M059J (cell line): ENCODE results near the gene PLEKHA6. TPM values are rescaled to one million over a fixed set of nuclear protein-coding genes. Genes with fewer than 3 reads are reported as not detected.

ENCODE experiments used
- DNase-seq: peaks from one replicate; pipeline ENCODE4 v3.0.0-alpha.2; 2012; ENCODE audit warnings: low read depth
- total RNA-seq: library from RNA; depleted of rRNA; stranded (reverse); fragments of >200 nt; shearing (Covaris generic); gene quantifications from 2 replicates; pipeline ENCODE4 v1.2.3, GENCODE V29; 2014; rRNA removed

Gene PLEKHA6
- 1.6 and 4.9 TPM in 2 replicates for total RNA-seq

- peak; percentile 79 for DNase-seq
Observed at GRCh38 chr1:204359474-204360255, at the start of gene PLEKHA6. PLEKHA6 (minus strand) TSS chr1:204359929; CDS start chr1:204273727, 86,202 bp downstream.

- peak; percentile 36 for DNase-seq
Observed at GRCh38 chr1:204409123-204409522, 49.4 kb upstream of the PLEKHA6 start.

GRCh38 chr1:204408602-204409001, 48.9 kb upstream of the PLEKHA6 start:
- no peak for DNase-seq

GRCh38 chr1:204408074-204408507, 48.4 kb upstream of the PLEKHA6 start:
- DNase-seq = peak; percentile 83

GRCh38 chr1:204407295-204407971, 47.7 kb upstream of the PLEKHA6 start:
- DNase-seq = no peak

- no peak for DNase-seq
Observed at GRCh38 chr1:204406621-204407020, 46.9 kb upstream of the PLEKHA6 start.

GRCh38 chr1:204405988-204406387, 46.3 kb upstream of the PLEKHA6 start:
- DNase-seq = no peak

GRCh38 chr1:204404629-204405028, 44.9 kb upstream of the PLEKHA6 start:
- no peak for DNase-seq

- no peak for DNase-seq
Observed at GRCh38 chr1:204402391-204402790, 42.7 kb upstream of the PLEKHA6 start.

GRCh38 chr1:204401730-204402129, 42.0 kb upstream of the PLEKHA6 start:
- DNase-seq = no peak

- DNase-seq = no peak
Observed at GRCh38 chr1:204400882-204401510, 41.3 kb upstream of the PLEKHA6 start.

- DNase-seq = peak; percentile 87
Observed at GRCh38 chr1:204398197-204399125, 38.7 kb upstream of the PLEKHA6 start.

- DNase-seq = no peak
Observed at GRCh38 chr1:204396015-204396583, 36.4 kb upstream of the PLEKHA6 start.

- no peak for DNase-seq
Observed at GRCh38 chr1:204391629-204392028, 31.9 kb upstream of the PLEKHA6 start.

GRCh38 chr1:204390751-204391466, 31.2 kb upstream of the PLEKHA6 start:
- DNase-seq = no peak

- no peak for DNase-seq
Observed at GRCh38 chr1:204385727-204386126, 26.0 kb upstream of the PLEKHA6 start.

GRCh38 chr1:204384636-204385352, 25.1 kb upstream of the PLEKHA6 start:
- DNase-seq = peak; percentile 86

- DNase-seq = no peak
Observed at GRCh38 chr1:204383163-204383904, 23.6 kb upstream of the PLEKHA6 start.

- no peak for DNase-seq
Observed at GRCh38 chr1:204382714-204383083, 23.0 kb upstream of the PLEKHA6 start.
